ENCODE results near the gene SOD2. TPM values are rescaled to one million over a fixed set of nuclear protein-coding genes. Genes with fewer than 3 reads are reported as not detected.

The SOD2 gene
- total and polyA plus RNA-seq, 9 of the 15 experiments (the other 6 are each of a cell fraction or from before 2014, with no cell fraction given) = 39.8 to 140 (median 95.8) TPM

- in situ Hi-C loops (cut with MboI) (no loop called here), intact Hi-C loops (cut with micrococcal nuclease) (no loop called here)
- ATAC-seq = no peak
- H4K20me1 ChIP-seq (replicated peaks; ENCODE audit: control insufficient read depth, insufficient read depth, low read length) = no peaks in the 10 kb centered on the region
- BruUV-seq (replicated peaks) = no TSS peak
- no peak overlapping the region for H3K9ac ChIP-seq (ENCODE audit: insufficient read depth in 1 of 2, low read depth in 2 of 2, low read length in 2 of 2)
- no peaks in the 10 kb centered on the region; a peak in 1 of 5 replicates for H3K4me1 ChIP-seq (replicated peaks in 1 of 2; ENCODE audit: control insufficient read depth in 2 of 2, insufficient read depth in 2 of 2, low read length in 2 of 2)
- peaks cover 92% of the 10 kb centered on the region for H3K36me3 ChIP-seq (ENCODE audit: control insufficient read depth, insufficient read depth, low read length)
- ChIA-PET CTCF (ENCODE audit: low intra/inter-chr PET ratio) (no interaction called here), POLR2A (interaction anchor here (1.1 to 1.2 kb wide), 2 partner anchors 9 to 250 kb away, joined by 3 read pairs; partner anchors contain the start of gene SOD2)
- no peaks in the 10 kb centered on the region for H3K27me3 ChIP-seq (ENCODE audit: control insufficient read depth in 2 of 2, insufficient read depth in 2 of 2, low read length in 2 of 2)
- peaks cover 31% of the 10 kb centered on the region for H3K79me2 ChIP-seq (ENCODE audit: control insufficient read depth, insufficient read depth, low read length)
- 100% methylated on average over 1 of the region's 1 CpG for WGBS (ENCODE audit: insufficient coverage, low coverage, missing lambda C conversion rate)
- H3K9me1 ChIP-seq (ENCODE audit: control insufficient read depth, insufficient read depth, low read length) = no peaks in the 10 kb centered on the region
- H3K9me3 ChIP-seq (replicated peaks; ENCODE audit: control insufficient read depth, insufficient read depth, low read depth, low read length) = no peaks in the 10 kb centered on the region
- H3K4me3 ChIP-seq = no peak overlapping the region
- H2AFZ ChIP-seq (ENCODE audit: low read depth, low read length) = no peak overlapping the region
- TF ChIP-seq SETDB1 (IDR thresholded peaks at IDR 0.05; ENCODE audit: low read length) (no peak), NCOR1 (IDR thresholded peaks at IDR 0.05) (no peak), ILK (tag; IDR thresholded peaks at IDR 0.05; ENCODE audit: borderline replicate concordance, low read depth) (no peak), TRIM28 (IDR thresholded peaks at IDR 0.05) (no peak), E2F8 (IDR thresholded peaks at IDR 0.05; ENCODE audit: low read depth, partially characterized antibody) (no peak), IRF1 (CRISPR knock-in tag; IDR thresholded peaks at IDR 0.05; ENCODE audit: borderline replicate concordance) (no peak), ETS1 (conservative IDR thresholded peaks at IDR 0.05; ENCODE audit: control insufficient read depth, low read depth, low read length) (no peak), ARNT (IDR thresholded peaks at IDR 0.05) (no peak), ZNF589 (CRISPR knock-in tag; IDR thresholded peaks at IDR 0.05; ENCODE audit: low read depth) (no peak), HDAC6 (IDR thresholded peaks at IDR 0.05; ENCODE audit: low read depth, low read length) (no peak), HMGN3 (IDR thresholded peaks at IDR 0.05; ENCODE audit: borderline replicate concordance, extremely low read depth, insufficient read length, low read depth, low read length) (no peak), ATF7 (IDR thresholded peaks at IDR 0.05) (no peak), BHLHE40 (IDR thresholded peaks at IDR 0.05; ENCODE audit: low read length) (no peak), MAFK (IDR thresholded peaks at IDR 0.05; ENCODE audit: low read length) (no peak), EP300 (IDR thresholded peaks at IDR 0.05; ENCODE audit: low read length) (no peak), RNF219 (CRISPR knock-in tag; IDR thresholded peaks at IDR 0.05) (no peak), ERF (CRISPR knock-in tag; IDR thresholded peaks at IDR 0.05) (no peak)
- no peak for DNase-seq (ENCODE audit: extremely low read depth in 1 of 4, low spot score in 3 of 4)
- H3K4me2 ChIP-seq (ENCODE audit: insufficient read depth, low read length) = no peak overlapping the region
- no peak for FAIRE-seq
- H3K27ac ChIP-seq (ENCODE audit: extremely low read depth, low read depth, low read length) = no peak overlapping the region
Observed at GRCh38 chr6:159684013-159684304, 9.1 kb downstream of the SOD2 start.
